AG10803 (cell line): Measurements from ENCODE around the gene TNFRSF12A.

ENCODE experiments used
- DNase-seq: peaks from one replicate; pipeline ENCODE4 v3.0.0; 2010; ENCODE audit warnings: low read depth
- H3K4me3 ChIP-seq: 2 replicates; pipeline ENCODE4 v1.5.1; 2011; ENCODE audit warnings: mild to moderate bottlenecking, low read length, control low read depth
- TF ChIP-seq, protein P1 (sequence below): conservative IDR thresholded peaks from 2 replicates; pipeline ENCODE4 v1.5.1; 2011; ENCODE audit warnings: mild to moderate bottlenecking, low read length, control low read depth, inconsistent platforms

Gene TNFRSF12A

DNA sequence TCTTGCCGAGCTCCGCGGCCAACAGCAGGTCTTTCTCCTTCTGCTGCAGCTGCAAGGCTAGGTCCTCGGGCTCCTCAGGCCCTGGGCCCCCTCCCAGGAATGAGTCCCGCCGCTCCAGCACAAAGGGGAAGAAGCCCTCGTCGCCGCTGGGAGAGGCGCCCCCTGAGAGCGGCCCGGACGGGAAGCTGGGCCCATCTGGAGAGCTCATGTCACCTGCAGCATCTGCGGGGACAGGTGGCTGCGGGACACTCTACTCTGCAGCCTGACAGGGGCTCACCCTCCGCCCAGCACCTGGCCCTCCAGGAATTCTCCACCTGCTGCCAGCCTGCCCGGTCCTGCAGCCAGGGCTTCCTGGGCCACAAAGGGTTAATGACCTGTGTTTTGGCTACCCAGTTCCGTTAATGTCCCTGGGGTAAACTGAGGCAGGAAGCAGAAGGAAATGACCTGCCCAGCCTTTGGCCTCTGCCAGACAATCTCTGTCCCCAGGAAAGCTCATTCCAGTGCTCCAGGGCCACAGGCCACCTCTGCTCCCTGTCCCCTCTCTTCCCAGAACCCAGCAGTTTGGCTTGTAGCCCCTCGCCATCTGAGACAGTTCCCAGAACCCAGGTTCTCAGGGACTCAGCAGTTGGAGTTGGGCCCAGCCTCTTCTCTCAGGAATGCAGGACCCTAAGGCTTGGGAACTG lies 15.3 kb downstream of the TNFRSF12A start:
- H3K4me3 ChIP-seq, result no peak overlapping the region
- DNase-seq, result no peak
- TF ChIP-seq, protein P1, sequence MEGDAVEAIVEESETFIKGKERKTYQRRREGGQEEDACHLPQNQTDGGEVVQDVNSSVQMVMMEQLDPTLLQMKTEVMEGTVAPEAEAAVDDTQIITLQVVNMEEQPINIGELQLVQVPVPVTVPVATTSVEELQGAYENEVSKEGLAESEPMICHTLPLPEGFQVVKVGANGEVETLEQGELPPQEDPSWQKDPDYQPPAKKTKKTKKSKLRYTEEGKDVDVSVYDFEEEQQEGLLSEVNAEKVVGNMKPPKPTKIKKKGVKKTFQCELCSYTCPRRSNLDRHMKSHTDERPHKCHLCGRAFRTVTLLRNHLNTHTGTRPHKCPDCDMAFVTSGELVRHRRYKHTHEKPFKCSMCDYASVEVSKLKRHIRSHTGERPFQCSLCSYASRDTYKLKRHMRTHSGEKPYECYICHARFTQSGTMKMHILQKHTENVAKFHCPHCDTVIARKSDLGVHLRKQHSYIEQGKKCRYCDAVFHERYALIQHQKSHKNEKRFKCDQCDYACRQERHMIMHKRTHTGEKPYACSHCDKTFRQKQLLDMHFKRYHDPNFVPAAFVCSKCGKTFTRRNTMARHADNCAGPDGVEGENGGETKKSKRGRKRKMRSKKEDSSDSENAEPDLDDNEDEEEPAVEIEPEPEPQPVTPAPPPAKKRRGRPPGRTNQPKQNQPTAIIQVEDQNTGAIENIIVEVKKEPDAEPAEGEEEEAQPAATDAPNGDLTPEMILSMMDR, result no peak

DNA sequence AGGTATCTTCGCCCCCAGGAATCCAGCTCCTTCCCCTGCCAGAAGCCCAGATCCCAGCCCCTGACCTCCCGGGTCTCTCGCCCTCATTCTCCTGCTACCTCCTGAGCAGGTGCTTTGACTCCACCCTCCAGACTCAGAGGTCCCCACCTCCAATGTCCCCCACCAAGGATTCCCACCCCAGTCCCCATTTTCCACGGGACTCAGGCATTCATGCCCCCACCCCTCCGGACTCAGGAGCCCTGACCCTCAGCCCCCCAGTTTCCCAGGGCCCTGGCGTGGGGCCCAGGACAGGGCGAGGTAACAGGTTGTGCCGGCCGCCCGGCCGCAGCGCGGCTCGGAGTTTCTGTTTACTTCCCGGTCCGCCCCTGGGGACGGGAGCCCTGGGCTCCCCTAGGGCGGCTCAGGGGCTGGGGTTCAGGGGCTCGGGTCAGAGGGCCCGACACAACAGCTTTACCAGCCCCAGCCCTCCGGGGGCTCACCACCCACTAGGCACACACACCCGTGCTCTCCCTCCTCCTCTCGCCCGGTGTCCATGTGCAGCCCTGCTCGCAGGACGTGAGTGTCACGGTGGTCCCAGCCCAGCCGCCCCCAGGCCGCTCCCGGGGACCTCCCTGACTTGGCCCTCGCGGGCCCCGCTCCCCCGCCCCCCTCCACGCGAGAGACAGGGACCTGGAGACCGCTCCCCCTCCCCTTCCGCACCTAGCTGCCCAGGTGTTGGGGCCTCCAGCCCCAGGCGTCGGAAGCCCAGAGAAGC lies 16.0 kb downstream of the TNFRSF12A start:
- TF ChIP-seq, protein P1, result no peak
- DNase-seq, result no peak
- no peak overlapping the region for H3K4me3 ChIP-seq

DNA sequence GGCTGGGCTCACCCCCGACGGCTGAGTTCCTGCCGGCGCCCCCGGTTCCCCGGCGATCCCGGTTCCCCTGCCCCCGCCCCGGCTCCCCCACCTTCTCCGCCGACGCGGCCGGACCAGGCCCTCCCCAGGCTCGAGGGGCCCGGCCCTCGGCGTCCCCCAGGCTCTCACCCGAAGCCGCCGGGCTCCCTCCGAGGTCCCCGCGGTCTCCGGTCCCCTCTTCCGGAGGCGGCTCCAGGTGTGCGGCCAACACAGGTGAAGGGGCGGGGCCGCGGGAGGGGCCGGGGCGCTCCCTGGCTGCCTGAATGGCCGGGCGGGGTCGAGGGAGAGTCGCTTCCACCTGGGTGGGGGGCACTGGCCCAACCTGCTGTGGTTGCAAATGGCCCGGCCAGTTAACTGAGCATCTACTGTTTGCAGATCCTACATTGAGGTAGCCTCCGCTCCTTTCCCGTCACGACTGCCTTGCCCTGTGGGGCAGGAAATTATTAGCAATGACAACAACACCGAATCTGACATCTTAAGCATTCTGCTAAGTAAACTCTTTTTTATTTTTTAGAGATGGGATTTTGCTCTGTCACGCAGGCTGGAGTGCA lies 16.7 kb downstream of the TNFRSF12A start, which contains the start of gene BICDL2:
Gene BICDL2 (minus strand): TSS at position 219 of the 590 bp plus-strand sequence. CDS start 1,448 bp downstream, outside the sequence.
- no peak for DNase-seq
- no peak within 1 kb of the TSS for H3K4me3 ChIP-seq
- TF ChIP-seq, protein P1, result no peak

DNA sequence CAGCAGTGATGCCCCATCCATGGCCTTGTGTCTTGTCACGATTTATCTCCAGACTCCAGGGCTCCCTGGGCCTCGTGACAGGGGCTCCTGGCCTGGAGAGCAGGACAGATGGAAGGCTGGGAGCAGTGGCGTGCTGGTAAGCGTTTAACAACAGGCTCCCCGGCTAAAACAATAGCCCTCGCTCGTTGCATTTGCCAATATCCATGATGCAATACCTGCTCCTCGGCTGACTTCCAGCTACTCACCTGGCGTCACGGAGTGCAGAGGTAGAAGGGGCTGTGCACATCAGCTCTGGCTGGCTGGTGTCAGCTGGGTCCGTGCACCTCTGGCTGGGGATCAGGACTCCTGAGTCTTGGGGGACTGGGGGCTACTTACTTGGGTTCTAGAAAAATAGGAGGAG lies 18.1 kb downstream of the TNFRSF12A start:
- TF ChIP-seq, protein P1, result no peak
- no peak for DNase-seq

DNA sequence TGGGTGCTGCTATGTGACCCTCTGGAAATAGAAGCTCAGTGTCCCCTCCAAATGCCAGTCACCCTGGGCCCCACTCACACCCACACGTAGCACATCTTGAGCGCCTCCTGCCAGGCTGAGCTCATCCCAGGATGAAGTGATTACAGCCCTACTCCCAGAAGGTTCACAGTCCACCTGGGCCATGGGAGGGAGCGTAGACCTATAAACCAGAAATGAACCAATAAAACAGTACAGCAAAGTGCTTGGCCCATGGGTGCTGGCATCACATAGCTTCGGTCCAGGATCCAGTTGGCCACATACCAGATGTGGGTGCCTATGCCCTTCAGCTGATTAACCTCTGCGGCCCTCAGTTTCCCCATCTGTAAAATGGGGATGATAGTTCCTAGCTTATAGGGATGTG lies 18.7 kb downstream of the TNFRSF12A start:
- TF ChIP-seq, protein P1, result no peak
- DNase-seq, result no peak
- H3K4me3 ChIP-seq, result no peak overlapping the region

More for the DNA sequence above, 18.1 kb downstream of the TNFRSF12A start:
- H3K4me3 ChIP-seq, result no peak overlapping the region

DNA sequence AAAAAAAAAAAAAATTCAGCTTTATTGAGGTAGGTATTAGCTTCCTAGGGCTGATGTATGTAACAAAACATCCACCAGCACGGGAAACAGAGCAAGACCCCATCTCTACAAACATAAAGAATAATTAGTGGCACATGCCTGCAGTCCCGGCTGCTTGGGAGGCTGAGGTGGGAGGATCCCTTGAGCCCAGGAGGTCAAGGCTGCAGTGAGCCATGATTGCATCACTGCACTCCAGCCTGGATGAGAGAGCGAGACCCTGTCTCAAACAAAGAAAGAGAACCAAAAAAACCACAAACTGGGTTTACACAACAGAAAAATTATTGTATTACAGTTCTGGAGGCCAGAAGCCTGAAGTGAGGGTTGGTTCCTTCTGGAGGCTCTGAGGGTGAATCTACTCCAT lies 22.2 kb downstream of the TNFRSF12A start:
- no peak overlapping the region for H3K4me3 ChIP-seq
- TF ChIP-seq, protein P1, result no peak
- no peak for DNase-seq
